GM12801 (cell line): ENCODE measurements around the gene NEAT1.

Source experiments
- TF ChIP-seq, protein P1 (sequence below): IDR thresholded peaks from one replicate; pipeline ENCODE4 v1.5.1; 2011; ENCODE audit warnings: control low read depth; ENCODE audit not compliant: insufficient read length; ENCODE audit errors: extremely low read depth

NEAT1 gene

GRCh38 chr11:65432686-65433582 lies 10.3 kb downstream of the NEAT1 start:
- TF ChIP-seq, protein P1, sequence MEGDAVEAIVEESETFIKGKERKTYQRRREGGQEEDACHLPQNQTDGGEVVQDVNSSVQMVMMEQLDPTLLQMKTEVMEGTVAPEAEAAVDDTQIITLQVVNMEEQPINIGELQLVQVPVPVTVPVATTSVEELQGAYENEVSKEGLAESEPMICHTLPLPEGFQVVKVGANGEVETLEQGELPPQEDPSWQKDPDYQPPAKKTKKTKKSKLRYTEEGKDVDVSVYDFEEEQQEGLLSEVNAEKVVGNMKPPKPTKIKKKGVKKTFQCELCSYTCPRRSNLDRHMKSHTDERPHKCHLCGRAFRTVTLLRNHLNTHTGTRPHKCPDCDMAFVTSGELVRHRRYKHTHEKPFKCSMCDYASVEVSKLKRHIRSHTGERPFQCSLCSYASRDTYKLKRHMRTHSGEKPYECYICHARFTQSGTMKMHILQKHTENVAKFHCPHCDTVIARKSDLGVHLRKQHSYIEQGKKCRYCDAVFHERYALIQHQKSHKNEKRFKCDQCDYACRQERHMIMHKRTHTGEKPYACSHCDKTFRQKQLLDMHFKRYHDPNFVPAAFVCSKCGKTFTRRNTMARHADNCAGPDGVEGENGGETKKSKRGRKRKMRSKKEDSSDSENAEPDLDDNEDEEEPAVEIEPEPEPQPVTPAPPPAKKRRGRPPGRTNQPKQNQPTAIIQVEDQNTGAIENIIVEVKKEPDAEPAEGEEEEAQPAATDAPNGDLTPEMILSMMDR = no peak

DNA sequence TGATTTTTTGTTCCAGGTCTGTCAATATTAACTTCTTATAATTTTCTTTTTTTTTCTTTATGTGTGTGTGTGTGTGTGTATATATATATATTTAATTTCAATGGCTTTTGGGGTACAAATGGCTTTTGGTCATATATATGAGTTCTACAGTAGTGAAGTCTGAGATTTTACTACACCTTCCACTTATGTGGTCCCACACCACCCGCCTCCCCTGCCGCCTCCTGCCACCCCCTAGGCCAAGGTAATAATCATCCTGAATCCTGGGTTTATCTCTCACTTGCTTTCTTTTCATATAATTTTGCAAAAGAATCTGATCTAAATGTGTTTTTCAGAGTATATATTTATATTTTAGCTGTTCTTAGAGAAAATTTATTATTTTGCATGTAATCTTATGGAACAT lies 11.1 kb downstream of the NEAT1 start:
- TF ChIP-seq, protein P1 = no peak

- TF ChIP-seq, protein P1 = no peak
Measured at GRCh38 chr11:65434057-65434666, 11.6 kb downstream of the NEAT1 start.

DNA sequence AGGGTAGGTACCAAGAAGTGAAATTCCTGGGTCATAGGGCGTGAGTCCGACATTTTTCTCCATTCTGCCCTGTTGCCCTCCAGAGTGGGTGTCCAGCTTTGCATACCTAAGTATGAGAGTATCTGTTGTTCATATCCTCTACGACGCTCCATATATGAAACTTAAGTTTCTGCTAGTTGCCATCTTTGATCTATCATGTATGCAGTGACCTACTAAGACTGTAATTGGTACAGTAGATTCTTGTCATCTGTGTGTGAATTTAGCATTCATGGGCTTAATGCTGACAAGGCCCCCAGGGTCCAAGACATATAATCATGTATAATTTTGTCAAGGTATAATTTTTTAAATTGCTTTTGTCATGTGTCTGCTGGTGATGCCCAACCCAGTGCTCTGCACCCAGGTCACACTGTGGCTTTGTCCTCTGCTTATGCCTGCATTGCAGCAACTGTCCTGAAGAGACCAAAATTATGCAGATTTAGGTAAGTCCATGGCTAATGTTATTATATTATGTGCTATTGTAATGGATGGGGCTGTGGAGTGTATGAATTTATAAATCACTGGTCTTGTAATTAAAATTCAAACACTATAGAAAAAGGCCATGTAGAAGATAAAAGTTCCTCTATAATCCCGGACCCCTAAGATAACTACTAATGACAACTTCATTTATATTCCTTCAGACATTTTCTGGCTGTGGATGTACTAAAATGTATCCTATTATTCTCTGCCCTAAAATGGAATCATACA lies 12.2 kb downstream of the NEAT1 start:
- TF ChIP-seq, protein P1 = no peak

- TF ChIP-seq, protein P1 = no peak
Measured at GRCh38 chr11:65435411-65435931, 12.9 kb downstream of the NEAT1 start.

GRCh38 chr11:65435981-65436411 lies 13.4 kb downstream of the NEAT1 start:
- TF ChIP-seq, protein P1 = no peak
